AG04449 (cell line): ENCODE measurements around the gene ZFAND3.

Experiments
- CTCF ChIA-PET: fragments of 350-600 bp; formaldehyde crosslinking; extraction: SDS; loops from one replicate; lab custom pipeline; 2021; ENCODE audit warnings: antibody characterized with exemption; lab: Yijun Ruan, JAX
- POLR2A ChIA-PET: fragments of 400-600, 350-600 bp; formaldehyde crosslinking; extraction: SDS; loops from one replicate; lab custom pipeline; 2020; ENCODE audit warnings: antibody characterized with exemption, inconsistent platforms; lab: Yijun Ruan, JAX
- DNase-seq: peaks from one replicate; pipeline ENCODE4 v3.0.0-alpha.2; 2010; ENCODE audit warnings: low read depth, low spot score
- H3K4me3 ChIP-seq: 2 replicates; pipeline ENCODE4 v1.5.1; 2011; ENCODE audit warnings: low read depth, mild to moderate bottlenecking, control low read depth, low read length
- CTCF ChIP-seq: IDR thresholded peaks from one replicate; pipeline ENCODE4 v1.5.1; 2011; ENCODE audit warnings: mild to moderate bottlenecking, moderate library complexity, low read length, control low read depth, inconsistent platforms; ENCODE audit not compliant: insufficient read depth; ENCODE audit errors: missing control alignments

ZFAND3 gene

GRCh38 chr6:37940074-37940847, 120.7 kb downstream of the ZFAND3 start:
- CTCF ChIA-PET = interaction anchor here (1.0 kb wide), 1 partner anchor 149 kb away, joined by 3 read pairs; no protein-coding TSS in a partner anchor
- TF ChIP-seq CTCF = no peak

GRCh38 chr6:37941871-37942270, 122.3 kb downstream of the ZFAND3 start:
- TF ChIP-seq CTCF = no peak
- ChIA-PET CTCF (no interaction called here), POLR2A (no interaction called here)
- H3K4me3 ChIP-seq = no peak overlapping the region
- DNase-seq = no peak

More at GRCh38 chr6:37940074-37940847, 120.7 kb downstream of the ZFAND3 start:
- DNase-seq = peak; percentile 7
- no peak overlapping the region for H3K4me3 ChIP-seq
- POLR2A ChIA-PET = no interaction called here

GRCh38 chr6:37942606-37943376, 123.3 kb downstream of the ZFAND3 start:
- CTCF ChIA-PET = no interaction called here
- DNase-seq = no peak
- no peak for TF ChIP-seq CTCF
- no peak overlapping the region for H3K4me3 ChIP-seq
- POLR2A ChIA-PET = no interaction called here

- POLR2A ChIA-PET = no interaction called here
- H3K4me3 ChIP-seq = no peak overlapping the region
- CTCF ChIA-PET = no interaction called here
- DNase-seq = no peak
- TF ChIP-seq CTCF = no peak
Measured at GRCh38 chr6:37943436-37944058, 124.0 kb downstream of the ZFAND3 start.

- CTCF ChIA-PET = no interaction called here
- DNase-seq = no peak
- POLR2A ChIA-PET = no interaction called here
Measured at GRCh38 chr6:37946057-37946456, 126.5 kb downstream of the ZFAND3 start.

More at GRCh38 chr6:37946057-37946456, 126.5 kb downstream of the ZFAND3 start:
- TF ChIP-seq CTCF = no peak
- no peak overlapping the region for H3K4me3 ChIP-seq
